DMS 273 (cell line): Measurements from ENCODE around the gene SLC3A2.

ENCODE experiments used
- DNase-seq: peaks from one replicate; lab custom pipeline; 2025; ENCODE audit not compliant: unreplicated experiment; lab: John Stamatoyannopoulos, UW

The SLC3A2 gene

GRCh38 chr11:62909107-62909894, 28.6 kb downstream of the SLC3A2 start:
- DNase-seq, result peak; percentile 85

- no peak for DNase-seq
Measured at GRCh38 chr11:62910141-62910882, 29.6 kb downstream of the SLC3A2 start.

DNA sequence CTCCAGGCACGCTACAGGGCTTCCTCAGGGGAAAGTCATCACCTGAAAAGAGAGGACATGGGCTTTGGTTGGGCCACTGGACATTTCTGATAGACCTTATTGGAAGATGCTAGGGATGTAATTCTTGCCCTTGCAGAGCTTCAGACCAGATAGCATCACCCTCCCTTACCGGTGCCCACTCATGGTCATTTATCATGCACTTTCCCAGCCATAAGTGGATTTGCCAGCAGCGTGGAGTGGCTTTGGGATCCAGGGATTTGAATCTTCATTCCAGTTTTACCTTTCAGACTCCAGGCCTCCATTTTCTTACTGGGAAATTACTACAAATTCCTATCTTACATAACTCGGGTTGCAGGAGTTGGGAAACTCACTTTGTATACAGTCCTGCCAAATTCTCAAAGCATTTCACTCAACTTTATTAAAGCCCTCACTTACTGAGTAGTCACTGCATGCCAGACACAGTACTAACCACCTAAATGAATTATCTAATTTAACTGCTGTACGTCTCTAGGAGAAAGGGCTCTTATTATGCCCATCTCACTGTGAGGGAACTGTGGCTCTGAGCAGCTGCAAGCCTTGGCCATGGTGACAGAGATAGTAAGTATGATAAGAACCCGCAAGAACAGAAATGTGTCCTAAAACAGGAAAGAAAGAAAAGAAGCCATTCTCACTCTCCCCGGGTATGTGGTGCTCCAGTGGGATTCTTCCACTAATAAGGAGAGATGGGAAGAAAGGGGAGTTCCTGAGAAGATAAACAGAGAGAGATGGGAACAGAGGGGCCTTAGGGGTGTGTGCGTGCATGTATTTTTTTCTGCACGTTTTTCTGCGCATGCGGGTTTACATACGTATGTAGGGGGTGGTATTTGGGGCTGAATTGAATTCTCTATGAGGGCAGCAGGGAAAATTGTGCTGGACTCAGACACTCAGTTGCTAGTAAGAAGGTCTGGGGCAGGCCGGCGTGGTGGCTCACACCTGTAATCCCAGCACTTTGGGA, 30.7 kb downstream of the SLC3A2 start:
- no peak for DNase-seq

- DNase-seq, result no peak
Measured at GRCh38 chr11:62912268-62912667, 31.6 kb downstream of the SLC3A2 start.

DNA sequence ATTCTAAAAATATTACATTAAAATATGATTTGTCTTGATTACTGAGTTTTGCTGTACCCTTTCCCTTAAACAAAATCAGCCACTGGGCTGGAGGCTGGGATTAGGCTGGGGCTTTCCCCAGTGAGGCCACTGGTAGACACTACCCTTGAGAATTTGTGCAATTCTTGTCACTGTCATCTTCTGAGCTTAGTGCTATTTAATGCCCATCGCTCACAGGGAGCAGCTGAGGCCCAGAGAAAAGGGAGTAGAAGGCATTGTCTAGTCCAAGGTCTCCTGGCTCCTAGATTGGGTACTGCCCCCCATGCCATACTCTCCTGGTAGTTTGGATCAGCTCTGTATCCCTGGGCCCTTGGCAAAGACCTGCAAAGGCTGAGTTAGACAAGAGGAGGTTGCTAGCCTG, 33.7 kb downstream of the SLC3A2 start:
- DNase-seq, result no peak

GRCh38 chr11:62917906-62918502, 37.3 kb downstream of the SLC3A2 start:
- DNase-seq, result no peak

DNA sequence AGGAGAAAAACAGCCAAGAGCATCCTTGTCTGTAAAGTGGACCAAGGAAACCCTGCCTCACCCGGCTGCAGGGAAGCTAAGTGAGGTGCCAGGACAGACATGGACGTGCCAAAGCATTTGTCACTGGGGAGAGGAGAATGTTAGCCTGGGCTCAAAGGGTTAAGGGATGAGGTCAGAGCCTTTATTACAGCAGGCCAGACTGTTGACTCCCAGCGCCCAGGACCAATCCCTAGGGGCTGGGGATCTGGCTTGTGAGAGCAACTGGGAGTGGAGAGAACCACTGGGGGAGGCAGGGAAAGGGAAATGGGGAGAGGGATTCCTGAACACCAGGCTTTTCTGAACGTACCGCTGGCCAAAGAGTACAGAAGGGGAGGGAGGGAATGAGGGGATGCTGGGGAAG, 37.8 kb downstream of the SLC3A2 start:
- DNase-seq, result peak; percentile 17

DNA sequence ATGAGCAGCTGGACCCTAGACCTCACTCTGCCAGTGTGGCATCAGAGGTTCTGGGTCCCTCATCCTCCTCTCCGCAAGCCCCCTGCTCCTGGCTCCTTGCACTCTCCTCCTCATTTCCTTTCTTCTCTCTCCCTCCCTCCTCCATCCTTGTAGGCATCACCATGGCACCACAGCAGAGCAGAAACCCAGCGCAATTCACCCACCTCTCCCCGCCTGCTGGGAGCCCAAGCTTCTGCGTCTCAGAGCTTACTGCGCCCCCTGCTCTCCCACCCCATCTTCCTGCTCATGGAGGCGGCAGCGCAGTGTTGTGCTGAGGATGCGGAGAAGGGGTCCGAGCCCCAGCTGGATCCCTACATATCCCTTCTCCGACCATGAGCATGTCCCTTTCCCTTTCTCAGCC, 38.8 kb downstream of the SLC3A2 start:
- no peak for DNase-seq

DNA sequence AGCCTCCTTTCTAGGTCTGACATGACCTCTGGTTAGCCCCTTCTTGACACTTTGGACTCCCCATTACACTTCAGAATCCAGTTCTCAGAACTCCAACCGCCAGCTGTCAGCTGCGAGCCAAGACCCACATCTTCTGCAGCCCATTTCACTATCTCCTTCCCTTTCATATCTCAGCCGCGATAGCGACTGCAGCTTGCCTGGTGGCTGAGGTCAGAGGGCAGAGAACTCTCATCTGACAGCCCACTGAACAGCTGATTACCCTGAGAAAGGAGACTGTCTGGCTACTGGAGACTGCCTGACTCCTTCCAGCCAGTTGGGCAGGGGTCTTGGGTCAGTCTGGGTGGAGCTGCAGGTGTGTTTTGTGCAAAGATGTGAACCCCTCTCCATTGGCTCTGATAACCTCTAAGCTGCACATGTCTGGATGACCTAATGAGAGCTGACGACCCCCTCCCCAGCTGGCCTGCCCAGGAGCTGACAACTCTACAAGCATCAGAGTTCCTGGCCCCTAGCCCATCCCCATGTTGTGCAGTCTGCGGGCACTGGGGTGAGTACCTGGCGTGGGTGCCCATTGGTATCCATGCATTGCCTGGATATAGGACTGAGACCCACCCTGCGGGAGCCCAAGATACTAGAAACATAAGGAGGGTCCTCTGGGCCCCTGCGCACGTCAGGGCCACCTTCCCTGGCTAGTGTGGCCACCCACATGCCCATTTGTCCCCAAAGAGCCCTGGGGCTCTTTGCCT, 39.4 kb downstream of the SLC3A2 start:
- DNase-seq, result no peak

GRCh38 chr11:62921201-62921572, 40.5 kb downstream of the SLC3A2 start, which contains the start of gene CHRM1:
Gene CHRM1 (minus strand): TSS chr11:62921363. CDS start chr11:62911100, 10,263 bp downstream.
- peak; percentile 51 for DNase-seq

- DNase-seq, result peak; percentile 77
Measured at GRCh38 chr11:62921573-62922188, 41.0 kb downstream of the SLC3A2 start.

DNA sequence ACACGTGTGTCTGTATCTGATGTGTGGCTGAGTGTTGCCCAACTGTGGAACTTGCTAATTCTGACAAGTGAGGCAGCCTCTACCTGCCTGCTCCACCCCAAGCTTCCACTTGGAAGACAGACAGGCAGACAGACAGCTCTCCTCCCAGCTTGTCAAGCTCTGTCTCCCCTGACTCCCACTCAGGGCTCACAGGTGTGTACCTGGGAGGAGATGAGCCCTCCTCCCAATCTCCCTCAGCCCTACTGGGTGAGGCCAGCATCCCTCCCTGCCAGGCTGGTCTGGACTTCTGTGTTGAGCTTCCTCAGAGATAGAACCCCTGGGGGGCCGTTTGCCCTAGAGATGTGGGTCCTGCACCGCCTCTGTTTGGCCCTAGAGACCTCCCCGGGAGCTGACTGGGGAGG, 41.5 kb downstream of the SLC3A2 start:
- no peak for DNase-seq

DNA sequence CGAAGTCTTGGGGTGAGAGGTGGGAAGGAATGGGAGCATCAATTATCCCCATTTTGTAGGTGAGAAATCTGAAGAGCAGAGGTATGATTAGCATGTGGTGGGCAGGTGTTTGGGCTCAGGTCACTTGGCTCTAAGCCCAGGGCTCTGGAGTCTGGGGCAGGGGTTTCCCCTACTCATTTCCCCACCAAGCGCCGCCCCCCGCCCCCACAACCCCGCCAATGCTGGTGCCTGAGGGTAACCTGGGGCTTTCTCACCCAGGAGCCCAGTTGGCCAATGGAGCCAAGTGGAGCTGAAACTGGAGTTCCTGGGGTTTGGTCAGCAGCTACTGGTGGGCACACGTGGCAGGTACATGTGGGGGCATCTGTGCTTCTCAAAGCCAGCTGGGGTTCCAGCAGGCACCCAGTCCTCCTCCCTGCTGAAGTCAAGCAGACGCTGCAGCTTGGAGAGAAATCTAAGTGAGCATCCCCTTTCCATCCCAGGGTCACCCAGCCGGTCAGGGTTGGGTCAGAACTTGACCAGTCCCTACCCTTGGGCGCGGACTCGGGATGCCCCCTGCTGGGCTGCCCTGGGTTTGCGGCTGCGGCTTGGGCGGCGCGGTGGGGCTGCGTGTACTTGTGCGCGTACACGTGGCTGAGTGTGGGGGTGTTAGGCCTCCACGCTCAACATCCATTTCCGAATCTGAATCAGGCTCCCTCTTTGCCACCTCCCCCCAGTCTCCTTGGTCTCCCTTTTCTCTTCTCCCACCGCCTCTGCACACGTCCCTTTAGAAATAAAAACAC, 42.1 kb downstream of the SLC3A2 start:
- peak; percentile 38 for DNase-seq

DNA sequence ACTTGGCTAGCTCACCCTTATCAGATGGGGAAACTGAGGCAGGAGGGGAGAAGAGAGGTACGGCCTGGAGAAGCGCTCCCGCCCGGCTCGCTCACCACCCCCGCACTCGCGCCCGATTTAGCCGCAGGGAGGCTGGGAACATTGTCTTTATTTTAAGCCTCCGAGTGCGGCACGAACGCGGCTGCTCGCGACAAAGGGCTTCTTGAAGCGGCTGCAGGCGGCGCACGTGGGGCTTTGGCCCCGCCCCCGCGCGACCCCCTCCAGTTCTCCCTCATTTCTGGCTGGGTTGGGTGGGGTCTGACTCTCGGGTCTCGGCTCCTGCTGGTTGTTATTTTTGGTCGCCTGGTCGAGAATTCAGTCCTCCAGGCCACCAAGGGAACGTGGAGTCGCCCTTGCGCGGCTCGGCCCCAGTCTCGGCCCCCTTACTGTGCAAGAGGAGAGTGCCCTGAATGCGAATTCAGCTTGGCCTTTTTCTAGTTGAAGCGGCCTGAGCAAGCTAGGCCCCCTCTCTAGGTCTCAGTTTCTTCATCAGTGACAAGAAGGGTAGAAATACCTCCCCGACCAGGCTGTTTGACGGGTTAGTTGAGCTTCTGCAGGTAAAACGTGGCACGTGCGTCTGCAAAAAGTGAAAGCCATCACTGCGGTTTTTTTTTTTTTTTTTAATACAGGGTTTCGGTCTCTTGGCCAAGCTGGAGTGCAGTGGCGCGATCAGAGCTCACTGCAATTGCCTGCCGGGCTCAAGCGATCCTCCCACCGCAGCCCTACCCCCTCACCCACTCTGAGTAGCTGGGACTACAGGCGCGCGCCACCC, 43.1 kb downstream of the SLC3A2 start:
- DNase-seq, result peak; percentile 40

DNA sequence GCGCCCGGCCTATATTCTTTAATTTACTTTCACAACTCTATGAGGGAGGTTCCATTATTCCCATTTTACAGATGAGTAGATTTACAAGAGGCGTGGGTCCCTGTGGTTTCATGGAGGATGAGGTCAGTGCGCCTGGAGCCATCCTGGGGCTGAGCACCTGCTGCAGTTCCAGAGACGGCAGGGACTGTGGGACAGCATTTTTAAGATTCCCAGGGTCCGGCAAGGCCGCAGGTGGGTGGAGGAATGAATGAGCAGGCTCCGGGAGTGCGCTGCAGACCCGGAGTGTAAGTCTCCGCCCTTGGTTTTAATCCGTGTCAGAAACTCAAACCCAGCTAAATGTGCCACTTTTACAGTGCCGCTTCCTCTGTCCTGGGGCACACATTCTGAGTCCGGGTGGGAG, 44.6 kb downstream of the SLC3A2 start:
- DNase-seq, result no peak

DNA sequence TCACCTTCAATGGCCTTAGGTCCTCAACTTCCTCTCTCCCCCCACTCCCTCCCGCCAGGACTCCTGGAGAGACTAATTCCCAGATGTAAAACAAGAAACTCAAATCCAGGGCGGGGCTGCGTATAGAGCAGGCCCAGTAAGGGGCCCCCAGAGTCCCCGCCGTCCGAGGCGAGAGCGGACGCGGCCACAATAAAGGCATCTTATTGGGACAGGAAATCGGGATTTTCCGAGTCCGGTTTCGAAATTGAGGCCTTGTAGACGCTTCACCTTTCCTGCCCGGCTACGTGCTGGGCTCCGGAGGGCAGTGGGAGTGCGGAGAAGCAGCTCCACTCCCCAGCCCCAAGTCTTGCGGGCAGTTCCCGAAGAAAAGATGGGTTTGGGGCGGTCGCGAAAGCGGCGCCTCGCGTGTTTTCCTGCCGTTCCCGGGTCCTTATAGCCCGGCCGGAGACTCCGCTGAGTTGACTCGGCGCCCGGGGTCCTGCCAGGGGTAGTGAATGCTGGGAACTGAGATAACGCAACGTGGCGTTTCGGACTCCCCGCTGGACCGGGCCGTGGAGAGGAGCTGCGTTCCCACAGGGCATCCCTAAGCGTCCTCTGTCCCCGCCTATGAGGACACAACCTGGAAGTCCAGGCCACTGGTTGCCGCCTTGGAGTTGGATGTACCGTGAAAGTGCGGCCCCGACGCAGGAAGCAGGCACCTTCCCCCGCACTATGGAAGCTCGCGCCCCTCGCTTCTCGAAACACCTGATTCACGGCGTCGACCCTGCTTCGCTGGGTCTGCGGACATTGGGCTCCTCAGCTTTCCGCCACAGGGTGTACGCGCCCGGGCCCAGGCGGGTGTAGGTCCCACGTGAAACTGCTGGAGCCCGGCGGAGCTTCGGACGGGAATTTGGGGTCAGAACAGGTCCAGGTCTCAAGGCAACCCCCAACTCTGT, 45.3 kb downstream of the SLC3A2 start:
- DNase-seq, result no peak
